DMS79 treated with DMSO at 0.1 percent for 48 hours (cell line): ENCODE measurements around the gene CACNA1E.
A peak's percentile ranks its signal among the peaks of the same experiment; 100 is the strongest.

Experiments
- DNase-seq: peaks from one replicate; lab custom pipeline; 2025; lab: John Stamatoyannopoulos, UW

CACNA1E gene

DNA sequence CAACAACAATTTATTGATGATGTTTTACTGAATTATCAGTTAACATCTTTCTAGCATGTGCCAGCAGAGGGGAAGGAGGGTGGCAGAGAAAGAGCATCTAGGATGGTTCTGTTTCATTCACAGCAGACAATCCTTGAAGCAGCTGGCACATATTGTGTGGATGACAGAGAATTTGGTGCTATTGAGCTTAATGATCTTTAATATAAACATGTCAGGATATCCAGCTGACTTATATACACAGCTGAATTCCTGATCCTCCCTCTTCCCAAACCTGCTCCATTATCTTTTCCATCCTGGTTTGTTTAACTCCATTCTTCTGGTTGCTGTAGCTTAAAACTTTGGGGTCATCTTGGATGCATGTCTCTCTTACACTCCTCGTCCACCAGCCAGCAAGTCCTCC lies 218.6 kb downstream of the CACNA1E start:
- no peak for DNase-seq

DNA sequence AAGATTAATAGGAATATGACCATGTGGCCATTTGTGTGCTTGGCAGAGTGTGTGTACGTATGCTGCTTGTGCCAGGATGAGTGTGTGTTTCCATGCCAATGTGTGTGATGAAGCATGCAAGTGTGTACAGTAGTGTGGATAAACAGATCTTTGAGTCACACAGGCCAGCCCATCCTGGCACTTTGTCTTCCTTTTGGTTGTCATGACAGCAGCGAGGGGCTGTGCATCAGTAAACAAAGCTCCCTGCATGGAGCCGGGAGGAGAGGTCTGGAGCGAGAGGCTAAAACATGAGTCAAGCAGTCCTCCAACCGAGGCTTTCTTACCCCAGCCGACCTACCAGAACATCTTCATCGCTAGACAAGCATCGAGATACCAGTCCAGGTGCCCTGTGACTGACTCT lies 221.2 kb downstream of the CACNA1E start:
- peak; percentile 65 for DNase-seq

DNA sequence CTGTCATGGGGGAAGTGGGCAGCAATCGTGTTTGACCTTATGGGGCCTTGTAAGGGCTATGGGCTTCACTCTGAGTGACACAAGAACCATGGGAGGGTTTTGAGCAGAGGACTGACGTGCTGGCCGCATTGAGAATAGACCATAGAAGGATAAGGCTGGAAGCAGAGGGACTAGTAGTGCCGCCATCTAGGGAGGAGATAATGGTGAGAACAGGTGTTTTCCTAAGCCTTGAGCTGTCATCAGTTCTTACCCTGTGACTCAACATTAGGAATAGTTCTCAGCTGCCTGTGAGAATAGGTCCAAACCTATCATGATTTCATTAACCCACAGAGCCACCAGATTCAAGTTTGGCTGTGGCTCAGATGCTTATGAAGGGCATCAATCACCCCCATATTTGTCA lies 228.5 kb downstream of the CACNA1E start:
- no peak for DNase-seq

DNA sequence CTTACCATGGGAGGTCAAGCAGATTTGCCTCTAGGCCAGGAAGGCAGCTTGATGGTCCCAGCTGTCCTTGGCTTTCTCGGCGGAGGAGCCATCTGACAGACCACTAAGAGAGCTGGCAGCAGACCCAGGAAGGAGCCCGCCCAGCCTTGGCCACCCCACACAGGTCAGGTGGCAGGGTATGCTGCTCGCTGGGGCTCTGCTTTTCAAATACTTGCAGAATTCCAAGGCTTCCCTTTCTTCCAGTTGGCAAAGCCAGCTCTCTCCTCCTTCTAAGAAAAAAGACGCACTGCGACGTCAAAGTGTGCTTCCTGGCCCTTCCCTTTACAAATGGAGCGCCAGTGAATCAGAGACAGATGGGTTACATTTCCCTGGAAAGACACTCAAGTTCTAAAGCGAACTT lies 229.4 kb downstream of the CACNA1E start:
- DNase-seq = no peak

DNA sequence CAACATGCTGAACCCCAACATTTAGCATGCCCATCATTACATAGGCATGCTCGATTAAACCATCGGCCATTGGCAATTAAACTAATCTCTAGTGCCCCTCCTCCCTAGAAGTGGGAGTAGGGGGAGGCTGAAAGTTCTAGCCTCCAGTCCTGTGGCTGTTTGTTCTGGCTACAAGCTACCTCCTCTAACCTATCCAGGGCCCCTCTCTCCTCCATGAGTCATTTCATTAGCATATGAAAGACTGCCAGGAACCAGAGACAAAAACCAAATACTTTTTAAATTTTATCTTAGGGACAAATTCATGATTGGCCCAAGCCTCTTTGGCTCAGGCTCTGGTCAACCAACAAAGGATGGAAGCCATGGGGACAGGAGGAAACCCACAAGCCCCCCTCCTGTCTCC lies 231.1 kb downstream of the CACNA1E start:
- no peak for DNase-seq

DNA sequence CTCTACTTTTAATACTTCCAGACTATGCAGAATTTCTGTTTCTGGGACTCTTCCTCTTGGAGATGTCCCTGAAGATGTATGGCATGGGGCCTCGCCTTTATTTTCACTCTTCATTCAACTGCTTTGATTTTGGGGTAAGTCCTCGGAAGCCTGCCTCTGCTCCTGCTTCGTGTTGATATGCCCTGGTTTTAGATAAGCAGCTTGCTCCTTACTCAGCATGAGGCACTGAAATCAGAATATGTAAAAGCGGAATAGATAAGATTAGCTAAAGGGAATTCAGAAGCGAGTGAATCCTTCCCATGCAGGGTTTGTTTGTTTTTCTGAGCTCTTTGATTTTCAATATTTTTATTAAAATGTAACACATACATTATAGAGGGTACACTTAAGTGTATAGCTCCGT lies 234.7 kb downstream of the CACNA1E start:
- DNase-seq = no peak

DNA sequence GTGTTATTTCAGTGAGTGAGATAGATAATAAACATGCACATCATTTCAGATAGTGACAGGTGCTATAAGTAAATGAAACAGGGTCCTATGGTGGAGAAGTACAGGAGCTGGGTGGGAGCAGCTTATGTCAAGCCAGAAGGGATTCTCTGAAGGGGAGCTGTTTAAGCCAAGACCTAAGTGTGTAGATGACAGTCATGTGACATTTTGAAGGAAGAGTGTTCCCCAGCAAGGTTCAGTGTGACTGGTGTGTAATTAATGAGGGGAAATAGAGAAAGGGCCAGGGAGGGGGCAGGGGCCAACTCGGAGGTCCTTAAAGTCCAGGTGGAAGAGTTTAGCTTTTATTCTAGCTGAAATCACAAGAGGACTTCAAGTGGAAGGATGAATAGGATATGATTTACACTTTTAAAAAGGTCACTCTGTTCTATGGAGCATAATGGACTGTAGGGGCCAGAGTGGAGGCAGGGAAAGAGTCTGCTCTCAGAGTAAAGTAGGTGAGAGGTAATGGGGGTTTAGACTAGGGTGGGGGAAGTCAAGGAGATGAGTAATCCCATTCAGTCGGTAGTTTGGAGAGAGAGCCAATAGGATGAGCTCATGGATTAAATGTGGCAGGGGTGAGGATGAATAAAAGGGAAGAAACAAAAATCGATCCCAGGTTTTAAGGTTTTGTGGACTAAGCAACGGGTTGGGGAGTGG lies 243.1 kb downstream of the CACNA1E start:
- peak; percentile 53 for DNase-seq

DNA sequence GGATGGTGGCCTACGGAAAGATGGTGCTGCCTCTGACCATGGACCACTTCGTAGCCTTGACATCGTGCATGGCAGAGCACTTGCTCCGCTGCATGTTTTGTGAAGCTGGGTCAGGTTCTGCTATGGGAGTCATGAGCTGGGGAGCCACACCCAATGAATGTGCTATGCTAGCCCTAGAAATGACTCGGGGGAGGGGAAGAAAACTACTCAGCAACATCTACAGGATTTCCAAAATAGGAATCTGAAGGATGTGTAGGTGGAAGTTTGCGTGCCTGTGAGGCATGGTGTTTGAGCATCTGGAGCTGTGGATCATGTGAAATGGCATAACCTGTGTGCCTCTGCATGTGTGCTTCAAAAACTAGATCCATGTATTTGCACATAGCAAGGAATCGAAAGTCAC lies 247.3 kb downstream of the CACNA1E start:
- no peak for DNase-seq

DNA sequence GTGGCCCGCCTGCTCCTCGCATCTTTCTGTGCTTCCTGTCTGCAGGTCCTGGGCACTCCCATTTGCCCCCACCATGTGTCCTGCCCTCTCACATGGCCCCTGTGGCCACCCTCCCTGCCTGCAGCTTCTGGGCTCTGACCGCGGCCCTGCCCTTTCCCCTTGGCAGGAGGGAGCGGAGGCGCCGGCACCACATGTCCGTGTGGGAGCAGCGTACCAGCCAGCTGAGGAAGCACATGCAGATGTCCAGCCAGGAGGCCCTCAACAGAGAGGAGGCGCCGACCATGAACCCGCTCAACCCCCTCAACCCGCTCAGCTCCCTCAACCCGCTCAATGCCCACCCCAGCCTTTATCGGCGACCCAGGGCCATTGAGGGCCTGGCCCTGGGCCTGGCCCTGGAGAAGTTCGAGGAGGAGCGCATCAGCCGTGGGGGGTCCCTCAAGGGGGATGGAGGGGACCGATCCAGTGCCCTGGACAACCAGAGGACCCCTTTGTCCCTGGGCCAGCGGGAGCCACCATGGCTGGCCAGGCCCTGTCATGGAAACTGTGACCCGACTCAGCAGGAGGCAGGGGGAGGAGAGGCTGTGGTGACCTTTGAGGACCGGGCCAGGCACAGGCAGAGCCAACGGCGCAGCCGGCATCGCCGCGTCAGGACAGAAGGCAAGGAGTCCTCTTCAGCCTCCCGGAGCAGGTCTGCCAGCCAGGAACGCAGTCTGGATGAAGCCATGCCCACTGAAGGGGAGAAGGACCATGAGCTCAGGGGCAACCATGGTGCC lies 249.1 kb downstream of the CACNA1E start:
- no peak for DNase-seq

DNA sequence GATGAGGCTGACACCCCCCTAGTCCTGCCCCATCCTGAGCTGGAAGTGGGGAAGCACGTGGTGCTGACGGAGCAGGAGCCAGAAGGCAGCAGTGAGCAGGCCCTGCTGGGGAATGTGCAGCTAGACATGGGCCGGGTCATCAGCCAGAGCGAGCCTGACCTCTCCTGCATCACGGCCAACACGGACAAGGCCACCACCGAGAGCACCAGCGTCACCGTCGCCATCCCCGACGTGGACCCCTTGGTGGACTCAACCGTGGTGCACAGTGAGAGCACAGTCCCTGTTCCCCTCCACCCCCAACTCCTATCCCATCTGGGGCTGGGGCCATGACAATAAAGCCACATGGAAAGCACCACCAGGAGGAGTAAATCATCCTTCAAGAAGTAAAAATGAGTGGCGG lies 250.2 kb downstream of the CACNA1E start:
- no peak for DNase-seq

DNA sequence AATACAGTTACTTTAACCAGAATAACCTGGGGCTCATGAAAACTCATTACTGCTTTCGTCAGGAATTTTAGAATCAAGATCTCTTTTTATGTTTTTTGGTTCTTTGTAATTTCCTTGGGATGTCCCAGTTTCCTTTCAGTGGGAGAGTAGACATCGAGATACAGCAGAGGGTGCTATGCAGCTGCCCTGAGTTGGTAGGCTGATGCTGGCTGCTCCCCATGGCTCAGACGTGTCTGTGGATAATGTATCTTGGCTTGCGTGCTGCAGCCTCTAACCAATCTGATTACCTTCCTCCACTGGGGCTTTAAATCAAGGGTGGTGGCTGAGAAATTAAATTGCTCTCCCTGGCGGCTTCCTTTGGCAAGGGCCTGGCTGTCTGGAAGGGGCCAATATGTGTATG lies 253.7 kb downstream of the CACNA1E start:
- no peak for DNase-seq

DNA sequence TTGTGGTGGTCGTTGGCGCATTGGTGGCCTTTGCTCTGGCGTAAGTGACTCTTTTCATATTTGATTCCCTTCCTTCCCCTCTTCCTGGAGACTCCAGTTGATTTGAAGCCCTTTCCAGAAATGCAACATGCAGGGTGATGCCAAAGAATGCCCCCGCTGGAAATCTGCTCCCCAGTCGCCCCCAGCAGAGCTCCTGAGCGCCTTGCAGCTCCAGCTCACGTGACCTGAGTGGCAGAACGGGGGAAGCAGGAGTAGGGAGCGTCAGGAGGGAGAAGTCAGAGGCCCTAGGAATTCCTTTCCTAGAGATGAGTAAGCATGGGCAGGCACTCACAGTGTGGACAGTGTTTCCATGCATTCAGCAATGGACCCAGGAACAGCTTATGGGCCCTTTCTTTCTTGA lies 255.9 kb downstream of the CACNA1E start:
- DNase-seq = no peak

DNA sequence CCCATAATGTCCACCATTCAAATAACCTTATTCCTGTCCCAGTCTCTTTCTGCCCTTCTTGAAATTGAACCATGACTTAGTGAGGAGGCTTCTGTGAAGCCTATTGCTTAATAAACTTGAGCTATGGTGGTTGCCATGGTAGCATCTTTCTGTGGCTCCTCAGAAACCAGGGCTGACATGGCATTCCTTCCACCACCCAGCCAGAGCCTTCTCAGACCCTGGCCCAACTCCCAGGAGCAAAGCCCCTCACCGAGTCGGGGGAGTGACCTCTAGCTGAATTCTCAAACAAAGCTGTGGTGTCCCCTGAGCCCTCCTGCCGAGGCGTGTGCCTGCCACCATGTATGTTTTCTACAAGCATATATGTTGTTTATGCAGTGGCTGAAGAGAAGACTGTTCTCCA lies 259.1 kb downstream of the CACNA1E start:
- no peak for DNase-seq

DNA sequence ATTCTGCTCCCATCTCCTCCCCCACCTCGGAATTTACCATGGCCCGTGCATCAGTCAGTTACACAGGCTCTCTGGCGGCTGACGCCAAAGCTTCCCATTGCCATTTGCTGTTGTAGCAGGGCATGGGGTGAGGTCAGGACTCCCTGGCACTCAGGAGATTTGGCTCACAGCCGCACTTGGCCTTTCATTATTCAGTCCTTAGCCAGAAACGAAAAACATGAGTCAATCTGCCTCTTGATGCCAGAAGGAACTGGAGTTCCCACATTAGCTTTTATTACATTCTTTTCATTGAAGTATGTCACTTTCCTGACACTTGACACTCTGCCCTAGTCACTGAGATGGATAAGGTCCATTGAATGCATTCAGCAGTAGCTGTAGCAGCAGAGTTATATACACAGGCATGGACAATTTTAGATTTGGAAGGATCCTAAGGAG lies 260.6 kb downstream of the CACNA1E start:
- DNase-seq = peak; percentile 95

DNA sequence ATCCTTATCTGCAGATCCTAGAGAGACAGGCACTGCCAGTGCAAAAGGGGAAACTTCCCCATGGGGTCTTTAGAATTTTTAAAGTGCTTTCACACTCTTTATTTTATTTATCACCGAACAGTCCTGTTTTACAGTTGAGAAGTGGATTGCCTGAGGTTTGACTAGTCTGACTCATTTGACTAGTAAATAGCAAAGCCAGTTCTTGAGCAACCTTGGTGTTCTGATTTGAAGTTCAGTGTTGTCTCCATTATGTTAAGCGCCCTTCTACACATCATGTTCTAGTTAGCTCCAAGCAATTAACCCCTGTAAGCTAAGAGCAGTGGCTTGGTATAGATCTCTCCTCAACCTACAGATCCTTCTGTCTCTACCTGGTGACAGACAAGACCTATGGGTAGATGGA lies 262.9 kb downstream of the CACNA1E start:
- no peak for DNase-seq

DNA sequence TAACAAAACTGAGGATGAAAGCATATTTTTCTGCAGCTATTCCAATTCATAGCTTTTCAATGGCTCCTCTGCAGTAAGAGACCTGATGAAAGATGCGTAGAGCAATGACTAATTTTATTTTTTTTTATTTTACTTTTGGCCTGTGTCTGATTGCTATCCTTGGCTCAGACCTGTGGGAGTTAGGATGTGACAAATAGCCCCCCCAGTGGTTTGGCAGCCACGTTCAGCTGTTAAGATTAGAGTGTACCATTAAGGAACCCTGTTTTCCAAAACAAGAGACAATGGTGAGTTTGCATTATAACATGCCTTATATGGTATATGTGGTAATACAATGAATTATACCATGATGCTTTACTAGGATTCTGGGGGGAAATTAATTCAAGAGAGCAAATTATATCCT lies 264.7 kb downstream of the CACNA1E start:
- no peak for DNase-seq

DNA sequence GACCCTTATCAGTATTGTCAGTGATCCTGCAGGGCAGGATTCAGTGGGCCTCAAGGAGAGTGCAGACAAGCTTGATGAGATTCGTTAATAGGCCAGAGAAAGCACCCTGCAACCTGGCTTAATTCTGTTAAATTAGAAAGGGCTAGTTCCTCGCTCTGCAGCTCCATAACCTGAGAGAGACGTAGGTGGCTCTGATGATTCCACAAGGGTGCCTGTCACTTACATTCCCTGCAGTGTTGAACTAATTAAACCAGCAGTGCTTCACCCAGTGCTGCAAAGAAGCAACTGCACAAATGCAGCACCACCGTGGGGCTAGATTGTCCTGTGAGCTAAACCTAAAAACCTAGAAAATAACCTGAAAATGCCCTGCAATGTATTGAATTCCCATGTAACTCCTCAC lies 270.8 kb downstream of the CACNA1E start:
- DNase-seq = no peak

DNA sequence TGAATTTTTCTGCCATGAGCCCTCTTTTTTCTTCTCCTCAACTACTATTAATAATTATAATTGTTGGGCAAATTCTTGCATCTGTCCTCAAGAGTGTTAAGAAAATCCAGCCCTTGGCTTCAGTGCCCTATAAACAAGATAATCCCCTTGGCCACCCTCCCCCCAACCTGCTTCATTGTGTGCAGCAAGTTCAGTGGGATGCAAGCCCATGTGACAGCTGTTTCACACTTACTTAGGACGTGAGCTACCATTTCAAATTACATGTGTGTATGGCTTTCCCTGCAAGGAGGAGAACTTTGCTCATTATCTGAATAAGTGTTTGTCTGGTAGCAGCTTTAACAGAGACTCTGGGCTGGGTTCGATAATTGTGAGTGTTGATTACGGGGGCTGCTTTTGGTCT lies 276.2 kb downstream of the CACNA1E start:
- no peak for DNase-seq

DNA sequence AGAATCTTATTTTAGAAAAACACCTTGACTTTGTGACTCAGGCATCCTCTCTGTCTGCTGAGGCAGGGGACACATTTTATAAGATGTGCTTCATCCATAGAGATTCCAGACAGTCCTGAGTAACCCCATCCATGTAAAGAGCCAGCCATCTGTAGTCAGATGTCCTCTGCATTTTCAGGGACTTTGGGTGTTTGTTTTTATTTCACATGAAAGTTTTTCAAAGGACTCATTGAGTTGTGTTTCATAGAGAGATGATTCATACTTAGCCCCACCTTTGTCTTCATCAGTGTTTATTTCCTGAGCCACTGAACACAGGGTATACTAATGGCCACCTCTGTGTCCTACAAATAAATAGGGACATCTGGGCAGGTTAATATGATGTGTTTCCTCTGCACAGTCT lies 280.4 kb downstream of the CACNA1E start:
- DNase-seq = no peak

DNA sequence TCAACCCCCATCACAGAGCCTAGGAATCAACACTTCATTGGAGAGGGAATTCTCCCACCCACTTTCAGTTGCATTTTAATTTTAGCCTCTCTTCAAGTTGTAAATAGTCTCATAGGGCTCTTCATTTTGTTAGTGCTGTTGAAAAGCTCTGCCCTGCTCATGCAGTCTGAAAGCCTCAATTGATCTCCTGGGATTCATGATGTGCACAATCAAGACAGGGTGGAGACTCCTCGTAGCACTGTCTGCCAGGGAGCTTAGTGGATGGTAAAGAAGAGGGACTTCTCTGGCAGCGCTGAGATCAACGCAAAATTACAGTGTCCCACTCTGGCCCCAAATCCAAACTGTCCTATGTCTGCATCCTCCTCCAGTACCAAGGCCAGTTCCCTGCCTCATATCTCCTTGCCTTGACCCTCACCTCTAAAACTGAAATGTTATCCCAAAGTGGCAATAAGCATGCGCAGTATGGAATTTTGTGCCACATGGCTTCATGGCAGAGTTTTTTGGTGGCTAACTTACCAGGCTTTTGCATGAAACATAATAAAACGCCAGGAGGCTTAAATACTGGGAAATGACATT lies 282.2 kb downstream of the CACNA1E start:
- DNase-seq = no peak

DNA sequence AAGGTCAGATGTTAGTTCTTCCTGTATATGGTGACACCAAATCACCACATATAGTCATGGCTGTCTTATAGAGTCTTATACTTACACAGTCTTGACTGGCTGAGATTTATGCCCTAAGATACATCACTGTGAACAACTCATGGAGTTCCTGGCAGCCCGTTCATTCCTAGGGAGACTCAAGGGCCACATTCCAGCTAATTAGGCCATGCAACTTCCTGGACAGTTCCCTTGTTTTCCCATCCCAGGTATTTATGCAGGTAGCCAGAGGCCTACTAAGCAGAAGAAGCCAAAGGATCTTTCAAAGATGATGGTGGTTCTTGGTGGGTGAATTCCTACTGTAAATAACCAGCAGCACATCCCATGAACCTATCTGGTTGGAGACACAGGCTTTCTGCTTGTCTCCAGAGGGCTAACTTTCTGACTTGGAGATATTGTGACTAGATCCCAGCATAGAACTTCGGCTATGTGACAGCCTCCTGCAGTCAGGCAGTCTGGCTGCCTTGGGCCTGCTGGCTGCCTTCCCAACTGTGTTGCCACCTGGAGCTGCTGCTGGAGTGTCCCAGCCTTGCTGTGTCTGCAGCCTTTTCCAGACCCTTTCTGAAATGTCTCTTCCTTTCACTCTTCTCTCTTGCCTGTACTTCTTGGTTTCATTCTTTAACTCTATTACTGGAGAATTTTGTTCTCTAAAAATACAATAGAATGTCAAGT lies 283.8 kb downstream of the CACNA1E start:
- DNase-seq = no peak

DNA sequence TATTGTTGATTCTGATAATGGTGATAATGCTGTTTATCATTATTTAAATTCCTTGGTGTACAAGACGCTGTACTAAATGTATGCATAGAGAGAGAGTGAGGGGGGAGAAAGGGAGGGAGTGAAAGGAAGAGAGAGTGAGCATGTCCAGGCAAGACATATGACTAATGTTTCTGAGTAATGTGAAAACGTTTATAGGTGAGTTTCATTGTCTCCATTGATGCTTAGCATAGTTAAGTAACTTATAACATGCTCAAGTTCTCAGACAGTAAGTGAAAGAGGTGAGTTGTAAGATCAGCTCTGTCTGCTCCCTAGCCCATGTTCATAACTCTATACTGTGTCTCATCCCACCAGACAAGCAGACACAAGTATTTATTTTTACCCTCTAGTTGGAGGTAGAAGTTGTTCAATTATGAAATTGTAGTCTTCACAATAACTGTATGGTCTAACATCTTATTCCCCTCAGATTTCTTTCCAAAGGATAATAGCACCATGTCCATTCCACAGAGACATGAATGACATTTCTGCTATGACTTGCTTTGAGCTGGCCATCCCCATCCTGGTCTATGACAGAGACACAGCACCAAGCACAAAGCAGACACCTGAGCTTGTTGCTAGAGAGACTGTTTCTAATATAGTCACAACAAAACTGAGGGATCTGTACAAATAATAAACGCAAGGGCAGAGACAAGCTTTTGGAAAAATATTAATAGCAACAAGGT lies 285.1 kb downstream of the CACNA1E start:
- no peak for DNase-seq
